GM12878 (cell line): ENCODE data around the gene MLNR. TPM values are rescaled to one million over a fixed set of nuclear protein-coding genes. Genes with fewer than 3 reads are reported as not detected.

Experiments
- ATAC-seq: fragments of 200-7000 bp; cut with Tn5 transposase; 3 replicates; pipeline ENCODE4 v1.9.1; 2020; ENCODE audit warnings: mild to moderate bottlenecking, moderate library complexity
- BruUV-seq: library from RNA; stranded (reverse); fragments of 400-500 nt; replicated peaks from 2 replicates; lab custom pipeline; 2021; lab: Mats Ljungman, UMichigan
- CTCF ChIA-PET: fragments of 300-600 bp; sonication (Branson Sonifier 250); formaldehyde crosslinking; extraction: SDS; loops from one replicate; lab custom pipeline; 2021; ENCODE audit warnings: inconsistent platforms; lab: Yijun Ruan, JAX
- POLR2A ChIA-PET: fragments of 350-600 bp; formaldehyde crosslinking; extraction: SDS; loops from one replicate; lab custom pipeline; 2021; ENCODE audit warnings: inconsistent platforms; lab: Charles Lee
- RAD21 ChIA-PET: fragments of 300-600 bp; sonication (Branson Sonifier 250); formaldehyde crosslinking; loops from one replicate; lab custom pipeline; 2023; ENCODE audit warnings: antibody characterized with exemption; ENCODE audit not compliant: unreplicated experiment; lab: Charles Lee
- SMC1A ChIA-PET: fragments of 300-600 bp; sonication (Branson Sonifier 250); formaldehyde crosslinking; loops from one replicate; lab custom pipeline; 2023; ENCODE audit not compliant: unreplicated experiment, uncharacterized antibody; lab: Charles Lee
- DNase-seq: peaks from one replicate; pipeline ENCODE4 v3.0.0-alpha.2; 2011; ENCODE audit warnings: low read depth, low spot score
- FAIRE-seq: peaks from 3 replicates; lab custom pipeline; 2011; peaks lifted over from hg19 to GRCh38; lab: Jason Lieb, UNC
- H2AFZ ChIP-seq: 2 replicates; pipeline ENCODE4 v1.6.0; 2011; ENCODE audit warnings: low read depth, low read length, control low read depth; ENCODE audit not compliant: control insufficient read depth
- H3K27ac ChIP-seq: 2 replicates; pipeline ENCODE4 v1.5.1; 2011; ENCODE audit warnings: control low read depth; ENCODE audit not compliant: control insufficient read depth, insufficient read depth
- H3K27me3 ChIP-seq, 2 experiments: replicated peaks in 1 of 2; 2 replicates each; pipeline versions ENCODE4 v1.6.0 to v1.6.1; 2011; ENCODE audit warnings: low read length in 1 of 2; ENCODE audit not compliant: control insufficient read depth in 2 of 2, insufficient read depth in 2 of 2
- H3K36me3 ChIP-seq, 2 experiments: 2 replicates each; pipeline ENCODE4 v1.5.1; 2011; ENCODE audit warnings: low read length in 1 of 2; ENCODE audit not compliant: control insufficient read depth in 2 of 2, insufficient read depth in 2 of 2
- H3K4me1 ChIP-seq: 2 replicates; pipeline ENCODE4 v1.6.1; 2011; ENCODE audit warnings: mild to moderate bottlenecking, low read length, moderate library complexity, mixed read lengths; ENCODE audit not compliant: control insufficient read depth, insufficient read depth
- H3K4me2 ChIP-seq: 2 replicates; pipeline ENCODE4 v1.6.0; 2011; ENCODE audit warnings: control low read depth; ENCODE audit not compliant: control insufficient read depth, insufficient read depth
- H3K4me3 ChIP-seq: fragments of 200-600 bp; sonication (generic); 2 replicates; pipeline ENCODE4 v1.5.1; 2016
- H3K79me2 ChIP-seq: 2 replicates; pipeline ENCODE4 v1.6.0; 2011; ENCODE audit warnings: low read length; ENCODE audit not compliant: control insufficient read depth, insufficient read depth
- H3K9ac ChIP-seq: 2 replicates; pipeline ENCODE4 v1.8.0; 2011; ENCODE audit warnings: low read length, control low read depth, mixed read lengths; ENCODE audit not compliant: control insufficient read depth, insufficient read depth
- H3K9me3 ChIP-seq: replicated peaks from 3 replicates; pipeline ENCODE4 v1.5.1; 2011; ENCODE audit warnings: mild to moderate bottlenecking, low read length; ENCODE audit not compliant: control insufficient read depth, insufficient read depth
- H4K20me1 ChIP-seq: 2 replicates; pipeline ENCODE4 v1.6.0; 2011; ENCODE audit not compliant: control insufficient read depth, insufficient read depth
- JUNB ChIP-seq: IDR thresholded peaks from 2 replicates; pipeline ENCODE4 v1.6.1; 2016; ENCODE audit warnings: antibody characterized with exemption, mild to moderate bottlenecking
- NFIC ChIP-seq: IDR thresholded peaks from 2 replicates; pipeline ENCODE4 v1.6.1; 2012; ENCODE audit warnings: low read depth, mild to moderate bottlenecking, inconsistent platforms, low read length, moderate library complexity
- PAX5 ChIP-seq: IDR thresholded peaks from 2 replicates; pipeline ENCODE4 v1.6.1; 2011; ENCODE audit warnings: low read depth, low read length, borderline replicate concordance
- RBBP5 ChIP-seq: fragments of 200-600 bp; sonication (generic); conservative IDR thresholded peaks from 2 replicates; pipeline ENCODE4 v1.6.1; 2016
- RUNX3 ChIP-seq: IDR thresholded peaks from 2 replicates; pipeline ENCODE4 v1.6.1; 2012; ENCODE audit warnings: low read length, inconsistent platforms
- WGBS: methylation state at CpG from one replicate; pipeline ENCODE4 v1.1.6; 2016; ENCODE audit warnings: low lambda C conversion rate; ENCODE audit not compliant: insufficient replicate concordance, insufficient coverage; ENCODE audit errors: missing lambda C conversion rate; 5-methylcytosine and 5-hydroxymethylcytosine counted together
- in situ Hi-C: fragments of 300-500 bp; cut with MboI; formaldehyde crosslinking; loops from 9 replicates; pipeline ENCODE4 v1.14.3; 2018; ENCODE audit warnings: mixed read lengths
- intact Hi-C: fragments of 100-400 bp; cut with micrococcal nuclease; formaldehyde crosslinking; loops from one replicate; pipeline ENCODE4 v1.14.2; 2022; ENCODE audit not compliant: unreplicated experiment
- polyA plus RNA-seq, 11 experiments: library from polyadenylated mRNA; depleted of rRNA in 4 of 11; unstranded in 6 of 11; stranded (reverse) in 5 of 11; fragments of >200 nt; fragmentation: Nextera tagmentation in 4 of 11; fragmentation: Illumina TruSeq in 1 of 11; extraction: Ambion mirVana in 4 of 11; extraction: Trizol in 1 of 11; gene quantifications; 1 replicate in 1 of 11; 2 replicates in 10 of 11; pipeline versions ENCODE4 v1.2.1 to v1.2.3, GENCODE V29; 2011 to 2016; ENCODE audit warnings: inconsistent platforms in 2 of 11, missing spikeins in 2 of 11, low read depth in 1 of 11
- small RNA-seq: library from RNA; depleted of rRNA; stranded (forward); fragments of <200 nt; gene quantifications from one replicate; pipeline ENCODE3, GENCODE V24; 2014
- total RNA-seq, 4 experiments: library from RNA; depleted of rRNA in 3 of 4; stranded (reverse); fragments of >200 nt in 3 of 4; fragmentation: Illumina TruSeq in 1 of 4; extraction: Trizol in 1 of 4; gene quantifications; 2 replicates each; pipeline versions ENCODE4 v1.2.1 to v1.2.3, GENCODE V29; 2013 to 2021
- TF ChIP-seq, protein P1 (sequence below): fragments of 450-650 bp; IDR thresholded peaks from 2 replicates; pipeline ENCODE4 v1.6.1; 2017; ENCODE audit warnings: mild to moderate bottlenecking, low read depth, inconsistent platforms; ENCODE audit not compliant: poor library complexity, severe bottlenecking

The MLNR gene
- total and polyA plus RNA-seq, 10 of the 15 experiments (the other 5 are each of a cell fraction or from before 2014, with no cell fraction given), result not detected

DNA sequence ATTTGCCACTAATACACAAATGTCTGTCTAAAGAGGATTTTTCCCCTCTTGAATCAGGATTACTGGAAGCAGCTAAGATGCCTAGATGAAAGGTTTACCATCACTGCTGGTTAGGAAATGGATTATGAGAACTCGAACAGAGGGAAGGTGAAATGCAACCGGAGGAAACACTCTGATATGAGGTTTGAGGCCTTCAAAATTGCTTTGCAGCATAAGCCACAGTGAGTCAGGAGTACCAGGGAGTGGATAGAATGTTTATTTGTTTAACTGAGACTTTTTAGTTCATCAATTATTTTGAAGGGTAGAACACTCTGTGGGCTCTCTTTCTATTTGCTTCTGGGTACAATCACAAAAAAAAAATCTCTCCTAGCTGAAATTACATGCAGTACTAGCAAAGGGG is 45.7 kb downstream of the MLNR start:
- TF ChIP-seq JUNB (no peak), RBBP5 (no peak), PAX5 (no peak)
- TF ChIP-seq, protein P1, sequence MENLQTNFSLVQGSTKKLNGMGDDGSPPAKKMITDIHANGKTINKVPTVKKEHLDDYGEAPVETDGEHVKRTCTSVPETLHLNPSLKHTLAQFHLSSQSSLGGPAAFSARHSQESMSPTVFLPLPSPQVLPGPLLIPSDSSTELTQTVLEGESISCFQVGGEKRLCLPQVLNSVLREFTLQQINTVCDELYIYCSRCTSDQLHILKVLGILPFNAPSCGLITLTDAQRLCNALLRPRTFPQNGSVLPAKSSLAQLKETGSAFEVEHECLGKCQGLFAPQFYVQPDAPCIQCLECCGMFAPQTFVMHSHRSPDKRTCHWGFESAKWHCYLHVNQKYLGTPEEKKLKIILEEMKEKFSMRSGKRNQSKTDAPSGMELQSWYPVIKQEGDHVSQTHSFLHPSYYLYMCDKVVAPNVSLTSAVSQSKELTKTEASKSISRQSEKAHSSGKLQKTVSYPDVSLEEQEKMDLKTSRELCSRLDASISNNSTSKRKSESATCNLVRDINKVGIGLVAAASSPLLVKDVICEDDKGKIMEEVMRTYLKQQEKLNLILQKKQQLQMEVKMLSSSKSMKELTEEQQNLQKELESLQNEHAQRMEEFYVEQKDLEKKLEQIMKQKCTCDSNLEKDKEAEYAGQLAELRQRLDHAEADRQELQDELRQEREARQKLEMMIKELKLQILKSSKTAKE, result no peak
- Histone ChIP-seq H2AFZ (no peak overlapping the region), H3K9me3 (no peaks in the 10 kb centered on the region), H3K36me3 (peaks cover 0 to 2% of the 10 kb centered on the region in 2 experiments; a peak in 1 of 4 replicates), H3K27me3 (no peaks in the 10 kb centered on the region), H3K4me1 (no peaks in the 10 kb centered on the region), H3K79me2 (no peaks in the 10 kb centered on the region), H3K27ac (no peak overlapping the region), H4K20me1 (no peaks in the 10 kb centered on the region), H3K9ac (no peak overlapping the region), H3K4me3 (no peak overlapping the region), H3K4me2 (no peak overlapping the region)
- RAD21 ChIA-PET, result interaction anchor here (0.7 kb wide), 1 partner anchor 733 kb away, joined by 3 read pairs; no protein-coding TSS in a partner anchor
- ATAC-seq (no peak), FAIRE-seq (no peak), DNase-seq (no peak)
- in situ Hi-C loops (no loop called here), intact Hi-C loops (no loop called here)
- SMC1A ChIA-PET, result interaction anchor here (0.9 to 1.3 kb wide), 2 partner anchors 17 to 18 kb away, joined by 3 to 5 read pairs; partner anchors contain the start of gene CDADC1
- POLR2A ChIA-PET, result no interaction called here
- WGBS, result 98% methylated on average over 2 of the region's 2 CpGs
- CTCF ChIA-PET, result interaction anchor here (0.6 to 3.4 kb wide), 3 partner anchors 10 to 17 kb away, joined by 3 to 17 read pairs (median 4); no protein-coding TSS in a partner anchor
- BruUV-seq, result no TSS peak

DNA sequence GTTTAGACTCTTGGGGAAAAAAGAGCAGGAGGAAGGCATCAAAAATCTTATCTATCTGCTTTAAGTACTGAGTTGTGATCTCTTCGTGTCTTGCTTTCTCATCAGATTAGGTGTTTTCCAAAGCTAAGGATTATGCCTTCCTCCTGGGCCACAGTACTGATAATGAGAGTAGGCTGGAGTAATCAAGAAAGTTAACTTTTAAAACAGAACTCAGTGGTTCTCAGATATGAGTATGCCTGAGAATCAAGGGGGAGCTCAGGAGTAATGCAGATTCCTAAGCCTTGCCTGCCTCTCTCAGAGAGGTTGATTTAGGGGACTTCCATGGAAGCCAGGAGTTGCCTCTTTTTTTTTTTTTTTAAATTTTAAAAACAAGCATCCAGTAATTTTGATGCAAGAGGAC is 51.1 kb downstream of the MLNR start:
- H3K27ac ChIP-seq, result no peak overlapping the region
- RAD21 ChIA-PET, result no interaction called here
- H3K27me3 ChIP-seq, result no peaks in the 10 kb centered on the region
- WGBS, result 20% methylated on average over 1 of the region's 1 CpG
- in situ Hi-C loops (no loop called here), intact Hi-C loops (no loop called here)
- no peak overlapping the region for H3K4me3 ChIP-seq
- H4K20me1 ChIP-seq, result no peaks in the 10 kb centered on the region
- SMC1A ChIA-PET, result interaction anchor here (1.1 to 2.2 kb wide), 2 partner anchors 9 to 11 kb away, joined by 3 to 10 read pairs; no protein-coding TSS in a partner anchor
- H3K9ac ChIP-seq, result no peak overlapping the region
- no peaks in the 10 kb centered on the region for H3K9me3 ChIP-seq
- no peak overlapping the region for H2AFZ ChIP-seq
- no peaks in the 10 kb centered on the region for H3K4me1 ChIP-seq
- ATAC-seq, result peak; percentile 71
- FAIRE-seq, result no peak
- no peak overlapping the region for H3K4me2 ChIP-seq
- BruUV-seq, result no TSS peak
- TF ChIP-seq RUNX3 (peak; percentile 10; the same call in 1 of the 2 replicates), RBBP5 (no peak), NFIC (peak; percentile 43; the same call in 1 of the 2 replicates)
- POLR2A ChIA-PET, result interaction anchor here (1.2 kb wide), 1 partner anchor 14 kb away, joined by 5 read pairs; no protein-coding TSS in a partner anchor
- no peaks in the 10 kb centered on the region for H3K79me2 ChIP-seq
- no peaks in the 10 kb centered on the region for H3K36me3 ChIP-seq
- CTCF ChIA-PET, result interaction anchor here (0.6 to 1.7 kb wide), 5 partner anchors 9 to 25 kb away, joined by 3 to 5 read pairs (median 4); partner anchors contain the start of gene CDADC1
- DNase-seq, result no peak

Small RNAs within 50 kb of the gene (small RNA-seq; reads per million reads assigned to genes)
- gene COX7CP1, result not detected

Other genes with a start within 250 kb of the MLNR start
- 25.0 and 27.9 TPM in 2 replicates for gene FNDC3A, start 244.4 kb upstream of the MLNR start, total RNA-seq (2014; rRNA removed)
- 32.2 and 33.6 TPM in 2 replicates for gene FNDC3A, start 244.4 kb upstream of the MLNR start, total RNA-seq (2014; rRNA removed; fragmentation: Illumina TruSeq; extraction: Trizol)
- gene FNDC3A, start 244.4 kb upstream of the MLNR start, total RNA-seq (2021), result 23.6 and 26.2 TPM in 2 replicates
- 46.4 and 63.8 TPM in 2 replicates for gene FNDC3A, start 244.4 kb upstream of the MLNR start, polyA plus RNA-seq (2011; rRNA removed)
- 29.2 and 36.0 TPM in 2 replicates for gene FNDC3A, start 244.4 kb upstream of the MLNR start, polyA plus RNA-seq (2014; fragmentation: Illumina TruSeq; extraction: Trizol)
- gene FNDC3A, start 244.4 kb upstream of the MLNR start, polyA plus RNA-seq (2014; fragmentation: Nextera tagmentation; extraction: Ambion mirVana), result 1 to 10 TPM; 6.3 to 8.4 TPM
- 15.6 and 20.5 TPM in 2 replicates for gene FNDC3A, start 244.4 kb upstream of the MLNR start, polyA plus RNA-seq (2014; rRNA removed)
- gene FNDC3A, start 244.4 kb upstream of the MLNR start, polyA plus RNA-seq (2016; fragmentation: Nextera tagmentation; extraction: Ambion mirVana), result 10 to 100 TPM; 14.6 to 15.7 TPM
- 2.7 and 4.0 TPM in 2 replicates for gene CDADC1, start 27.6 kb downstream of the MLNR start, total RNA-seq (2014; rRNA removed)
- 2.6 and 3.5 TPM in 2 replicates for gene CDADC1, start 27.6 kb downstream of the MLNR start, total RNA-seq (2014; rRNA removed; fragmentation: Illumina TruSeq; extraction: Trizol)
- gene CDADC1, start 27.6 kb downstream of the MLNR start, total RNA-seq (2021), result 5.6 and 6.5 TPM in 2 replicates
- gene CDADC1, start 27.6 kb downstream of the MLNR start, polyA plus RNA-seq (2011; rRNA removed), result 4.8 and 6.8 TPM in 2 replicates
- gene CDADC1, start 27.6 kb downstream of the MLNR start, polyA plus RNA-seq (2014; fragmentation: Illumina TruSeq; extraction: Trizol), result 3.3 and 6.0 TPM in 2 replicates
- 1 to 10 TPM; 6.3 to 7.3 TPM for gene CDADC1, start 27.6 kb downstream of the MLNR start, polyA plus RNA-seq (2014; fragmentation: Nextera tagmentation; extraction: Ambion mirVana)
- 4.6 and 5.3 TPM in 2 replicates for gene CDADC1, start 27.6 kb downstream of the MLNR start, polyA plus RNA-seq (2014; rRNA removed)
- 1 to 10 TPM; 6.3 TPM for gene CDADC1, start 27.6 kb downstream of the MLNR start, polyA plus RNA-seq (2016; fragmentation: Nextera tagmentation; extraction: Ambion mirVana)
- gene CAB39L, start 223.7 kb downstream of the MLNR start, total RNA-seq (2014; rRNA removed), result 1.2 and 1.9 TPM in 2 replicates
- 1.9 and 2.1 TPM in 2 replicates for gene CAB39L, start 223.7 kb downstream of the MLNR start, total RNA-seq (2014; rRNA removed; fragmentation: Illumina TruSeq; extraction: Trizol)
- gene CAB39L, start 223.7 kb downstream of the MLNR start, total RNA-seq (2021), result 2.2 and 3.0 TPM in 2 replicates
- 2.9 and 5.0 TPM in 2 replicates for gene CAB39L, start 223.7 kb downstream of the MLNR start, polyA plus RNA-seq (2011; rRNA removed)
- 1.9 and 2.0 TPM in 2 replicates for gene CAB39L, start 223.7 kb downstream of the MLNR start, polyA plus RNA-seq (2014; fragmentation: Illumina TruSeq; extraction: Trizol)
- gene CAB39L, start 223.7 kb downstream of the MLNR start, polyA plus RNA-seq (2014; fragmentation: Nextera tagmentation; extraction: Ambion mirVana), result 1 to 10 TPM in 1 of 2 experiments, under 1 TPM in 1; 0.88 to 1.6 TPM
- 1.0 and 1.4 TPM in 2 replicates for gene CAB39L, start 223.7 kb downstream of the MLNR start, polyA plus RNA-seq (2014; rRNA removed)
- gene CAB39L, start 223.7 kb downstream of the MLNR start, polyA plus RNA-seq (2016; fragmentation: Nextera tagmentation; extraction: Ambion mirVana), result 1 to 10 TPM; 1.6 to 1.8 TPM
- gene SETDB2, start 223.9 kb downstream of the MLNR start, total RNA-seq (2014; rRNA removed), result 5.7 and 6.6 TPM in 2 replicates
- gene SETDB2, start 223.9 kb downstream of the MLNR start, total RNA-seq (2014; rRNA removed; fragmentation: Illumina TruSeq; extraction: Trizol), result 8.3 and 9.5 TPM in 2 replicates
- 5.7 and 6.6 TPM in 2 replicates for gene SETDB2, start 223.9 kb downstream of the MLNR start, total RNA-seq (2021)
- gene SETDB2, start 223.9 kb downstream of the MLNR start, polyA plus RNA-seq (2011; rRNA removed), result 8.9 and 16.8 TPM in 2 replicates
- 8.2 and 8.7 TPM in 2 replicates for gene SETDB2, start 223.9 kb downstream of the MLNR start, polyA plus RNA-seq (2014; fragmentation: Illumina TruSeq; extraction: Trizol)
- 1 to 10 TPM; 1.2 to 1.4 TPM for gene SETDB2, start 223.9 kb downstream of the MLNR start, polyA plus RNA-seq (2014; fragmentation: Nextera tagmentation; extraction: Ambion mirVana)
- 3.1 and 4.5 TPM in 2 replicates for gene SETDB2, start 223.9 kb downstream of the MLNR start, polyA plus RNA-seq (2014; rRNA removed)
- 10 to 100 TPM in 1 of 2 experiments, 1 to 10 TPM in 1; 8.4 to 10.0 TPM for gene SETDB2, start 223.9 kb downstream of the MLNR start, polyA plus RNA-seq (2016; fragmentation: Nextera tagmentation; extraction: Ambion mirVana)